Measurements from ENCODE around the gene UFD1. TPM values are rescaled to one million over a fixed set of nuclear protein-coding genes. Genes with fewer than 3 reads are reported as not detected.
A peak's percentile ranks its signal among the peaks of the same experiment; 100 is the strongest.

UFD1 gene
- total and polyA plus RNA-seq, 2 of the 13 experiments (the other 11 are each of a cell fraction or from before 2014, with no cell fraction given), result 47.9 to 51.1 TPM

GRCh38 chr22:19429950-19430889, 48.8 kb downstream of the UFD1 start (continued):
- TF ChIP-seq PRDM4 (CRISPR knock-in tag; IDR thresholded peaks at IDR 0.05; ENCODE audit: borderline replicate concordance), result no peak
- no peak for TF ChIP-seq ZNF800 (CRISPR knock-in tag; IDR thresholded peaks at IDR 0.05)
- no peak for TF ChIP-seq SPEN (CRISPR knock-in tag; IDR thresholded peaks at IDR 0.05; ENCODE audit: low read depth)
- 0 out of 2 replicates have a peak, but pooled peaks have one; percentile 40 for TF ChIP-seq PATZ1 (CRISPR knock-in tag; IDR thresholded peaks at IDR 0.05)
- no peak for TF ChIP-seq RFX1 (IDR thresholded peaks at IDR 0.05)
- TF ChIP-seq ZNF850 (CRISPR knock-in tag; conservative IDR thresholded peaks at IDR 0.05), result no peak
- no peak for TF ChIP-seq ZFYVE20 (CRISPR knock-in tag; IDR thresholded peaks at IDR 0.05; ENCODE audit: borderline replicate concordance, low read depth)

Measured in HepG2 (cell line).